ENCODE data around the gene NR2C2. TPM values are rescaled to one million over a fixed set of nuclear protein-coding genes. Genes with fewer than 3 reads are reported as not detected.

The NR2C2 gene
- total RNA-seq, 1 experiment from 2014 or later: 46.8 TPM

DNA sequence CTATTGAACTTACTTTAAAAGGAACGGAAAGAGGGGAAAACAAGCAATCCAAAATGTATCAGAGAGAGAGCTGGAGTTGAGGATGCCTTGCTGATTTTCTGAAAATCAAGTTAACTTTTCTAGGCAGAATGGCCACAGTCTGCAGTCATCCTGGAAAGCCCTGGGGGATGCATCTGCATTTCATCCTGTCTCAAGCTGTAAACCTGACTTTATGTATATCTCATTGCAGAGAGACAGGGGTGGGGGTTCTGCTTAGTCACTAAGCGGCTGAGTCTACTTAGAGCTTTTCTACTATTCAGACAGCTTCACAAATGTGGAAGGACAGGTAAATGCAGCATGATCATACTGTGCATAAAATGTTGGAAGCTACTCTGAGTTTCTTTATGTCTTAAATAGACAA is 76.3 kb downstream of the NR2C2 start:
- DNase-seq: no peak

DNA sequence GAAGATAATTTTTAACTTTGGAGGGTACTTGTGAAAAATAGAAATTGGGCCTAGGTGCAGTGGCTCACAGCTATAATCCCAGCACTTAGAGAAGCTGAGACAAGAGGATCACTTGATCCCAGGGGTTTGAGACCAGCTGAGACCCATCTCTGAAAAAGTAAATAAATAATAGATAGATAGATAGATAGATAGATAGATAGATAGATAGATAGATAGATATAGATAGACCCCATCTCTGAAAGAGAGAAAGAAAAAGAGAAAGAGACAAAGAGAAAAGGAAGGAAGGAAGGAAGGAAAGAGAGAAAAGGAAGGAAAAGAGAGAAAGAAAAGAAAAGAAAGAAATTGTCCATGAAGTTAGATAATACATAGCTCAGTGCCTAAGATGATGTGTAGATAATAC is 82.2 kb downstream of the NR2C2 start:
- H3K79me2 ChIP-seq (ENCODE audit: low read length): no peaks in the 10 kb centered on the region
- no peaks in the 10 kb centered on the region for H3K4me1 ChIP-seq (ENCODE audit: low read length)
- H3K9me3 ChIP-seq (ENCODE audit: low read length): no peaks in the 10 kb centered on the region
- H2AFZ ChIP-seq (ENCODE audit: low read length): no peak overlapping the region
- no peak overlapping the region for H3K4me2 ChIP-seq (ENCODE audit: low read depth, low read length, poor library complexity, severe bottlenecking)
- no peak overlapping the region for H3K4me3 ChIP-seq (ENCODE audit: low read length)
- H3K9me2 ChIP-seq (replicated peaks; ENCODE audit: insufficient read depth, low read length): no peaks in the 10 kb centered on the region
- H3K9ac ChIP-seq (ENCODE audit: low read length): no peak overlapping the region
- H3K27me3 ChIP-seq (ENCODE audit: low read length): no peaks in the 10 kb centered on the region
- H3K36me3 ChIP-seq (ENCODE audit: insufficient read depth, low read length): peaks cover 21% of the 10 kb centered on the region
- H3K27ac ChIP-seq (ENCODE audit: low read length): no peak overlapping the region
- DNase-seq: no peak
- no peaks in the 10 kb centered on the region for H4K20me1 ChIP-seq (ENCODE audit: insufficient read depth, low read depth, low read length)

More for the DNA sequence above, 76.3 kb downstream of the NR2C2 start:
- no peaks in the 10 kb centered on the region for H4K20me1 ChIP-seq (ENCODE audit: insufficient read depth, low read depth, low read length)
- H3K4me1 ChIP-seq (ENCODE audit: low read length): no peaks in the 10 kb centered on the region
- H3K79me2 ChIP-seq (ENCODE audit: low read length): no peaks in the 10 kb centered on the region
- no peaks in the 10 kb centered on the region for H3K27me3 ChIP-seq (ENCODE audit: low read length)
- H3K9ac ChIP-seq (ENCODE audit: low read length): no peak overlapping the region
- H3K4me2 ChIP-seq (ENCODE audit: low read depth, low read length, poor library complexity, severe bottlenecking): no peak overlapping the region
- H2AFZ ChIP-seq (ENCODE audit: low read length): no peak overlapping the region
- H3K9me3 ChIP-seq (ENCODE audit: low read length): no peaks in the 10 kb centered on the region
- no peaks in the 10 kb centered on the region for H3K9me2 ChIP-seq (replicated peaks; ENCODE audit: insufficient read depth, low read length)
- no peak overlapping the region for H3K27ac ChIP-seq (ENCODE audit: low read length)
- H3K4me3 ChIP-seq (ENCODE audit: low read length): no peak overlapping the region
- H3K36me3 ChIP-seq (ENCODE audit: insufficient read depth, low read length): peaks cover 20% of the 10 kb centered on the region; the same call in 1 of the 2 replicates

DNA sequence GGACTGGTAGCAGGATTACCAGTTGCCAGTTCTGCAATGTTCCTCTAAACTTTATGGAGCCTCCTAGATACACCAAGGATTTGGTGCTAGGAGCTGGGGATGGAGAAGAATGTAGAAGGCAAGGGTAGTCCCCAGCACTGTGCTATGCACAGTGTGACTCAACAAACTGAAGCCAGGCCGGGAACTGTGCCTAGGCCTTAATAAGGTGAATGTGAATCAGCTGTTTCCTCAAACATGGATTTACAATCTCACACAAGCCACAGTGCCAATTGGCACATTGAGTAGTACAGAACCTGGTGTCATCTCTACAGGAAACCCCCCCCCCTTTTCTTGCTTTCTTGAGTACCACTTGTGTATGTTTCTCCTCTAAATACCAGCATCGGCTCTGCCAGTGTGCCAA is 85.3 kb downstream of the NR2C2 start:
- no peaks in the 10 kb centered on the region for H4K20me1 ChIP-seq (ENCODE audit: insufficient read depth, low read depth, low read length)
- H3K4me2 ChIP-seq (ENCODE audit: low read depth, low read length, poor library complexity, severe bottlenecking): no peak overlapping the region
- H2AFZ ChIP-seq (ENCODE audit: low read length): no peak overlapping the region
- H3K36me3 ChIP-seq (ENCODE audit: insufficient read depth, low read length): peaks cover 7% of the 10 kb centered on the region
- no peaks in the 10 kb centered on the region for H3K9me3 ChIP-seq (ENCODE audit: low read length)
- no peaks in the 10 kb centered on the region for H3K9me2 ChIP-seq (replicated peaks; ENCODE audit: insufficient read depth, low read length)
- H3K27me3 ChIP-seq (ENCODE audit: low read length): no peaks in the 10 kb centered on the region
- H3K4me3 ChIP-seq (ENCODE audit: low read length): no peak overlapping the region
- H3K4me1 ChIP-seq (ENCODE audit: low read length): no peaks in the 10 kb centered on the region
- H3K9ac ChIP-seq (ENCODE audit: low read length): no peak overlapping the region
- no peak for DNase-seq
- no peak overlapping the region for H3K27ac ChIP-seq (ENCODE audit: low read length)
- H3K79me2 ChIP-seq (ENCODE audit: low read length): no peaks in the 10 kb centered on the region

DNA sequence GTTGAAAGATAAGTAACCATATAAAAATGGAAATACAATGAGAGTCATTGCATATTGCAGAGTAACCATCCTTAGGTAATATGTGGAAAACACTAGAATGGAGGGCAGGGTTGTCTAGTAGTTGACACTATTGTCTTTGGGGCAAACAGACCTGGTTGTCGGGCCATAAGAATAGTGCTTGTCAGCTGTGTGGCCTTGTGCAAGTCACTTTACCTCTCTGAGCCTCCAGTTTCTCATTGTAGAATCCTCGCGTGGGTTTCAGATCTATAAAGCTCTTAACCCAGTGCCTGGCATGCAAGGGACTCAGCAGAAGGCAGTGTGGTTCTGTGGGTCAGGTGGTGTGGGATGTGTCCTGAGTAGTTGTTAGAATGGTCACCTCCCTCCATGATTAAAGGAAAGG is 85.7 kb downstream of the NR2C2 start:
- Histone ChIP-seq H3K4me3 (ENCODE audit: low read length) (no peak overlapping the region), H4K20me1 (ENCODE audit: insufficient read depth, low read depth, low read length) (no peaks in the 10 kb centered on the region), H3K36me3 (ENCODE audit: insufficient read depth, low read length) (peaks cover 7% of the 10 kb centered on the region), H3K9me2 (replicated peaks; ENCODE audit: insufficient read depth, low read length) (no peaks in the 10 kb centered on the region), H3K4me2 (ENCODE audit: low read depth, low read length, poor library complexity, severe bottlenecking) (no peak overlapping the region), H2AFZ (ENCODE audit: low read length) (no peak overlapping the region), H3K9ac (ENCODE audit: low read length) (no peak overlapping the region), H3K4me1 (ENCODE audit: low read length) (no peaks in the 10 kb centered on the region), H3K79me2 (ENCODE audit: low read length) (no peaks in the 10 kb centered on the region), H3K27me3 (ENCODE audit: low read length) (no peaks in the 10 kb centered on the region), H3K27ac (ENCODE audit: low read length) (no peak overlapping the region), H3K9me3 (ENCODE audit: low read length) (no peaks in the 10 kb centered on the region)
- DNase-seq: no peak

DNA sequence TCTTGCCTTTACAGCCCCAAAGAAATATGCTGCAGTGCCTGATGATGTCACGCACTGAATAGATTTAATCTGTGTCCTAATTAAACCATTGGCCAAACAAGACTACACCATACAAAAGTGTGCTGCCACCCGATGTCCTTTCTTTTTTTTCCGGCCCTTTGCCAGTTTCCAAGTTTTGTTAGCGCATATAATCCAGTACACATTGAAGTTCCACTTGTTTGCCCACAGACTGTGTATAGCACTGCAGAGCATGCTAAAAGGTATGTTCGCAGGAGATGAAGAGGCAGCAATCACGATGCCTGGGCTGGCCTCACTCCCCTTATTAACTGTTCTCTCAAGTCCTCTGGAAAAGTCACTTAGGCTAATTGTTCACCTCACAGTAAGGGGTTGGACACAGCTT is 90.9 kb downstream of the NR2C2 start:
- no peak overlapping the region for H2AFZ ChIP-seq (ENCODE audit: low read length)
- H3K27me3 ChIP-seq (ENCODE audit: low read length): no peaks in the 10 kb centered on the region
- no peak overlapping the region for H3K4me3 ChIP-seq (ENCODE audit: low read length)
- no peak for DNase-seq
- H3K9me2 ChIP-seq (replicated peaks; ENCODE audit: insufficient read depth, low read length): no peaks in the 10 kb centered on the region
- peaks cover 5% of the 10 kb centered on the region for H3K4me1 ChIP-seq (ENCODE audit: low read length)
- H3K36me3 ChIP-seq (ENCODE audit: insufficient read depth, low read length): peaks cover 36% of the 10 kb centered on the region; the same call in 1 of the 2 replicates
- no peak overlapping the region for H3K4me2 ChIP-seq (ENCODE audit: low read depth, low read length, poor library complexity, severe bottlenecking)
- H3K9ac ChIP-seq (ENCODE audit: low read length): no peak overlapping the region
- no peak overlapping the region for H3K27ac ChIP-seq (ENCODE audit: low read length)
- no peaks in the 10 kb centered on the region for H4K20me1 ChIP-seq (ENCODE audit: insufficient read depth, low read depth, low read length)
- no peaks in the 10 kb centered on the region for H3K9me3 ChIP-seq (ENCODE audit: low read length)
- peaks cover 10% of the 10 kb centered on the region for H3K79me2 ChIP-seq (ENCODE audit: low read length)

DNA sequence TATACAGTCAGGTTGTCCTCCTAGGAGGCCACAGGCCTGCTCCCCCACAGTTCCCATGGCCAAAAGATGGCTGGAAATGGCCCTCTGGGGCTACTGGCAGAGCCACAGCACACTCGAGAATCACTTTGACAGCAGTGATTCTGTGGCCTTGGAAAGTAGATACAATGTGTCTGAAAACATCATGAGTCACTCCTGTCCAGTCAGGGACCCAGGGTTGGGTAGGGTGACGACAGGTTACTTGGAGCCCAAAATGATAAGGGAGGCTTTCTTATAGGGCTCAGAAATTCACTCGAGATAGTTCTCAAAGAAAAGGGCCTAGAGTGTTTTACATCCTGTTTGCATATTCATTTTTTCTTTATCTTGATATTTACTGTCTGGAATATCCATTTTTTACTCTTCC is 93.5 kb downstream of the NR2C2 start:
- no peaks in the 10 kb centered on the region for H3K9me3 ChIP-seq (ENCODE audit: low read length)
- peaks cover 22% of the 10 kb centered on the region for H3K79me2 ChIP-seq (ENCODE audit: low read length)
- H3K4me3 ChIP-seq (ENCODE audit: low read length): no peak overlapping the region
- no peak for DNase-seq
- H3K27me3 ChIP-seq (ENCODE audit: low read length): no peaks in the 10 kb centered on the region
- H3K36me3 ChIP-seq (ENCODE audit: insufficient read depth, low read length): peaks cover 56% of the 10 kb centered on the region
- H3K4me1 ChIP-seq (ENCODE audit: low read length): peaks cover 30% of the 10 kb centered on the region
- no peaks in the 10 kb centered on the region for H4K20me1 ChIP-seq (ENCODE audit: insufficient read depth, low read depth, low read length)
- no peak overlapping the region for H3K9ac ChIP-seq (ENCODE audit: low read length)
- H3K9me2 ChIP-seq (replicated peaks; ENCODE audit: insufficient read depth, low read length): no peaks in the 10 kb centered on the region
- H3K4me2 ChIP-seq (ENCODE audit: low read depth, low read length, poor library complexity, severe bottlenecking): no peak overlapping the region
- H3K27ac ChIP-seq (ENCODE audit: low read length): no peak overlapping the region
- no peak overlapping the region for H2AFZ ChIP-seq (ENCODE audit: low read length)

DNA sequence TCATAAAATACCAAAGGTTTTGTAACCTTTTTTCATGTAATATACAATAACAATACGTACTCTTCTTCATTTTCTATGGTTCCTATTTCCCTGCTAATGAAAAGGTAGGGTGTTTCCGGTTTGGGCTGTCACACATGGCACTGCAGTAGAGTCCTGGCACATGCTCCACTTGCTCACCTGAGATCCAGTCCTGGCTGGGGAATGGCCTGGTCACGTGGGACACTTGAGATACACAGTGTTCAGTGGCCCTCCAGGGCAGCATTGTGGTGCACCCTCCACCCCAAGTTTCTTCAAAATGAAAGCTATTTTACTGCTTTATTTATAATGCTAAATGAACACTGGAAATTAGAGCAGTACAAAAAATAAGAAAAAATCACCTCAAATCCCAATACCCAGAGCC is 94.6 kb downstream of the NR2C2 start:
- Histone ChIP-seq H3K36me3 (ENCODE audit: insufficient read depth, low read length) (peaks cover 66% of the 10 kb centered on the region), H3K4me3 (ENCODE audit: low read length) (no peak overlapping the region), H3K4me2 (ENCODE audit: low read depth, low read length, poor library complexity, severe bottlenecking) (no peak overlapping the region), H3K9ac (ENCODE audit: low read length) (no peak overlapping the region), H3K27ac (ENCODE audit: low read length) (no peak overlapping the region), H3K9me3 (ENCODE audit: low read length) (no peaks in the 10 kb centered on the region), H2AFZ (ENCODE audit: low read length) (no peak overlapping the region), H3K79me2 (ENCODE audit: low read length) (peaks cover 23% of the 10 kb centered on the region), H3K27me3 (ENCODE audit: low read length) (no peaks in the 10 kb centered on the region), H3K4me1 (ENCODE audit: low read length) (peaks cover 41% of the 10 kb centered on the region), H3K9me2 (replicated peaks; ENCODE audit: insufficient read depth, low read length) (no peaks in the 10 kb centered on the region), H4K20me1 (ENCODE audit: insufficient read depth, low read depth, low read length) (no peaks in the 10 kb centered on the region)
- DNase-seq: no peak

DNA sequence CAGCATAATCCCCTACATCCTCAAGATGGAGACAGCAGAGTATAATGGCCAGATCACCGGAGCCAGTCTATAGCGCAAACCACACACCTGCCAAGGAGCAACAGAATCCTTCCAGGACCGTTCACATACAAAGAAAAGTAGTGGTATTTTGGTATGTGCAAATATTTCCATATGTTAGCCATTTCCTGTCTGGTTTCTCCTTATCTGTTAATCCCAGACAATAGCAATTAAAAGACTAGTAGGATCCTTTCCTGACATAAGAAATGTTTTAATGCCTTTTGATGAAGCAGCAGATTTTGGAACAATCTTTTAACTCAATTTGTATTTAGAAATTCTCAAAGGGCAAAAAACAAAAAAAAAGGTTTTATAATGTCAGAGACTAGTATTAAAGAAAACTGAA is 95.6 kb downstream of the NR2C2 start:
- Histone ChIP-seq H2AFZ (ENCODE audit: low read length) (no peak overlapping the region), H3K4me3 (ENCODE audit: low read length) (no peak overlapping the region), H3K4me1 (ENCODE audit: low read length) (peaks cover 44% of the 10 kb centered on the region), H3K36me3 (ENCODE audit: insufficient read depth, low read length) (peaks cover 76% of the 10 kb centered on the region), H3K4me2 (ENCODE audit: low read depth, low read length, poor library complexity, severe bottlenecking) (no peak overlapping the region), H3K9ac (ENCODE audit: low read length) (no peak overlapping the region), H3K9me2 (replicated peaks; ENCODE audit: insufficient read depth, low read length) (no peaks in the 10 kb centered on the region), H3K79me2 (ENCODE audit: low read length) (peaks cover 29% of the 10 kb centered on the region), H4K20me1 (ENCODE audit: insufficient read depth, low read depth, low read length) (no peaks in the 10 kb centered on the region), H3K9me3 (ENCODE audit: low read length) (no peaks in the 10 kb centered on the region), H3K27me3 (ENCODE audit: low read length) (no peaks in the 10 kb centered on the region), H3K27ac (ENCODE audit: low read length) (peak overlapping the region; percentile 69; the same call in 1 of the 2 replicates)
- no peak for DNase-seq

Measured in Karpas-422 (cell line).